ENCODE results near the gene TCP11L1. TPM values are rescaled to one million over a fixed set of nuclear protein-coding genes. Genes with fewer than 3 reads are reported as not detected.

The TCP11L1 gene
- total and polyA plus RNA-seq, 2 experiments from 2014 or later: 23.4 to 39.8 TPM

GRCh38 chr11:33060271-33060670 is 20.9 kb downstream of the TCP11L1 start:
- in situ Hi-C loops (cut with MboI): no loop called here
- WGBS, 2 experiments (ENCODE audit: low coverage in 1 of 2, low lambda C conversion rate in 2 of 2, missing lambda C conversion rate in 2 of 2): 98 to 100% methylated on average over 3 of the region's 3 CpGs

DNA sequence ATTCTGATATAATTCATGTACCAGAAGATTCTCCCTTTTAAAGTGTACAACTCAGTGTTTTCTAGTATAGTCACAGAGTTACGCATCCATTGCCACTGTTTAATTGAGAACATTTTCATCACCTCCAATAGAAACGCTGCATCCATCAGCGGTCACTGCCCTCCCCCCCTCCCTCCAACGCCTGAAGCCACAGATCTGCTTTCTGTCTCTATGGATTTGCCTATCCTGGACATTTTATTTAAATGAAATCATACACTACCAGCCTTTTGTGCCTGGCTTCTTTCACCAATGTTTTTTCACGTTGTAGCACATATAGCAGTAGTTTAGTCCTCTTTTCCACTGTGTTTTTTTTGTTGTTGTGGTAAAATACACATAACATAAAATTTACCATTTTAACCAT is 22.8 kb downstream of the TCP11L1 start:
- in situ Hi-C loops (cut with MboI): no loop called here
- H3K27me3 ChIP-seq (replicated peaks; ENCODE audit: insufficient read depth): no peaks in the 10 kb centered on the region

More at GRCh38 chr11:33060271-33060670, 20.9 kb downstream of the TCP11L1 start:
- no peak overlapping the region for H3K4me3 ChIP-seq
- H3K4me1 ChIP-seq (ENCODE audit: insufficient read depth): peaks cover 39% of the 10 kb centered on the region
- no peak overlapping the region for H3K9ac ChIP-seq
- peak overlapping the region; percentile 77 for H3K27ac ChIP-seq
- H3K9me3 ChIP-seq (ENCODE audit: low read depth): no peaks in the 10 kb centered on the region
- H3K79me2 ChIP-seq (ENCODE audit: insufficient read depth): no peaks in the 10 kb centered on the region; the same call in 1 of the 2 replicates
- no peak overlapping the region for H3K4me2 ChIP-seq (ENCODE audit: unreplicated experiment)
- TF ChIP-seq EZH2 (IDR thresholded peaks at IDR 0.05; ENCODE audit: insufficient read depth, poor library complexity, severe bottlenecking): no peak
- H3F3A ChIP-seq (ENCODE audit: insufficient read depth): peaks cover 50% of the 10 kb centered on the region
- H3K27me3 ChIP-seq (replicated peaks; ENCODE audit: insufficient read depth): no peaks in the 10 kb centered on the region
- H4K20me1 ChIP-seq (ENCODE audit: insufficient read depth): no peaks in the 10 kb centered on the region
- H3K36me3 ChIP-seq (ENCODE audit: low read depth): peaks cover 20% of the 10 kb centered on the region
- no peak overlapping the region for H2AFZ ChIP-seq
- no peaks in the 10 kb centered on the region for H3K9me2 ChIP-seq (ENCODE audit: insufficient read depth)
- DNase-seq: no peak

DNA sequence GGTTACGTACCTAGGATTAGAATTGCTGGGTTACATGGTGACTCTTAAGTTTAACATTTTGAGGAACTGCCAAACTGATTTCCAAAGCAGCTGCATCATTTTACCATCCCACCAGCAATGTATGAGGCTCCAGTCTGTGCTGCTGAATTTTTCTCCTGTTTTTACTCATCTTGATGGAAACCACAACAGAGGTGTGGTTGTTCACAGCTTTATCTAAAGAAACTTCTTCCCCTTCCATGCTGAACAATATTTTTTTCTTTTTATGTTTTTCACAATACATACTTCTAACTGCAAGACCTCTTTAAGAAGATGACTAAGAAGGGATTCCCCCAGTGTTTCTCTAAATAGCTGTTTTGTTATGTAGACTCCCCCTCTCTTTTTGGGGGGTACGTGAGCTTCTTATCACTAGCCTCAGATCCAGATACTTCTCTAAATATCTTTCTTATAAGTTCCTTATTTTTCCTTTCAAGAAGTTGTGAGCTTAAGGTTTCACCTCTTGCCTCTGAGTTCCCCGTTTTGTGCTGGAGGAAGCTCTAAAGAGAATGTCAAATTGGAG is 24.0 kb downstream of the TCP11L1 start:
- Histone ChIP-seq H3K27me3 (replicated peaks; ENCODE audit: insufficient read depth) (no peaks in the 10 kb centered on the region), H3K27ac (peak overlapping the region; percentile 73), H2AFZ (no peak overlapping the region), H3K9ac (peak overlapping the region; percentile 39; the same call in 1 of the 2 replicates), H3F3A (ENCODE audit: insufficient read depth) (peaks cover 50% of the 10 kb centered on the region), H3K9me3 (ENCODE audit: low read depth) (no peaks in the 10 kb centered on the region), H4K20me1 (ENCODE audit: insufficient read depth) (no peaks in the 10 kb centered on the region), H3K79me2 (ENCODE audit: insufficient read depth) (no peaks in the 10 kb centered on the region), H3K4me2 (ENCODE audit: unreplicated experiment) (peak overlapping the region; percentile 31), H3K9me2 (ENCODE audit: insufficient read depth) (no peaks in the 10 kb centered on the region), H3K4me3 (no peak overlapping the region), H3K36me3 (ENCODE audit: low read depth) (peaks cover 20% of the 10 kb centered on the region), H3K4me1 (ENCODE audit: insufficient read depth) (peaks cover 34% of the 10 kb centered on the region)
- 51 to 59% methylated on average over 3 of the region's 3 CpGs for WGBS, 2 experiments (ENCODE audit: low coverage in 1 of 2, low lambda C conversion rate in 2 of 2, missing lambda C conversion rate in 2 of 2)
- in situ Hi-C loops (cut with MboI): no loop called here
- DNase-seq: peak; percentile 85
- no peak for TF ChIP-seq EZH2 (IDR thresholded peaks at IDR 0.05; ENCODE audit: insufficient read depth, poor library complexity, severe bottlenecking)
- no peak for TF ChIP-seq EZH2phosphoT487 (IDR thresholded peaks at IDR 0.05; ENCODE audit: insufficient read depth, low read depth)

More for the DNA sequence above, 22.8 kb downstream of the TCP11L1 start:
- Histone ChIP-seq H2AFZ (no peak overlapping the region), H3K4me1 (ENCODE audit: insufficient read depth) (peaks cover 37% of the 10 kb centered on the region), H3K36me3 (ENCODE audit: low read depth) (peaks cover 26% of the 10 kb centered on the region), H3K9me3 (ENCODE audit: low read depth) (no peaks in the 10 kb centered on the region), H3K79me2 (ENCODE audit: insufficient read depth) (no peaks in the 10 kb centered on the region), H3K9me2 (ENCODE audit: insufficient read depth) (no peaks in the 10 kb centered on the region), H3K9ac (no peak overlapping the region), H4K20me1 (ENCODE audit: insufficient read depth) (no peaks in the 10 kb centered on the region), H3K27ac (peak overlapping the region; percentile 77), H3F3A (ENCODE audit: insufficient read depth) (peaks cover 50% of the 10 kb centered on the region), H3K4me3 (no peak overlapping the region), H3K4me2 (ENCODE audit: unreplicated experiment) (no peak overlapping the region)
- 67 to 71% methylated on average over 5 of the region's 5 CpGs for WGBS, 2 experiments (ENCODE audit: low coverage in 1 of 2, low lambda C conversion rate in 2 of 2, missing lambda C conversion rate in 2 of 2)
- DNase-seq: no peak
- no peak for TF ChIP-seq EZH2phosphoT487 (IDR thresholded peaks at IDR 0.05; ENCODE audit: insufficient read depth, low read depth)
- no peak for TF ChIP-seq EZH2 (IDR thresholded peaks at IDR 0.05; ENCODE audit: insufficient read depth, poor library complexity, severe bottlenecking)

DNA sequence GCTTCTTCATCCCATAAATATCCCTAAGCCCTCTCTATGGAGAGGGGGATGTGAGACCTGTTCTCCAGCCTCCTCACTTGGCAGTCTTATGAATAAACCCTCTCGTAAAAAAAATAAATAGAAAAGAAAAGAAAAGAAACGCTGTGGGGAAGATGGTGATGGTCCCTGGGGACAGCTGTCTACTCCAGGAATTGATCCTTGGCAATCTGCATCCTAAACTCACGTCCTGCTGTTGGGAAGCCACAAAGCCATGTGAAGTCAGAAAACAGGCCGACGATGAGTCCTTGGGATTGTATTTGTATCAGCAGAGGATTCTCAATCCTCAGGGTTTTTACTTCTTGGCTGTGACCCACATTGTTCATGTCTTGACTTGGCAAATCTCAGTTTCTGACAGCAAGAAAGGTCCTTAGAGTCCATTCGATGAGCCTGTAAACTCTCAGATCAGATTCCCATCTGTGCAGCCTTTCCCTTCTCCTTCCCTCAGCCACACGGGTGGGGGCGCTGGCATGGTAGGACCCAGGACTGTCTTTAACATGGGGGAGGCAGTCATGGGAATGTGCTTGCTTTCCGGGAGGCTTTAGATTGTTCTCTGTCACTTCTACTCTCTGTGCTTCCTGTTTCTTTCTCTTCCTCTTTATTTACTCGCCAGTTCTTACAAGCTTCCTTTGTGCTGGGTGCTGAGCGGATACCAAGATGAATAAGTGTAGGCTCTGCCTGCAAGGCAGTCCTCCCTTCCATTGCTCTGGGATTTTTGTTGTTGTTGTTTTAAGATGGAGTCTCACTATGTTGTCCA is 24.9 kb downstream of the TCP11L1 start:
- Histone ChIP-seq H3K9me2 (ENCODE audit: insufficient read depth) (no peaks in the 10 kb centered on the region), H3K9ac (peak overlapping the region; percentile 39; the same call in 1 of the 2 replicates), H3K27me3 (replicated peaks; ENCODE audit: insufficient read depth) (no peaks in the 10 kb centered on the region), H2AFZ (no peak overlapping the region), H3F3A (ENCODE audit: insufficient read depth) (peaks cover 43% of the 10 kb centered on the region), H3K9me3 (ENCODE audit: low read depth) (no peaks in the 10 kb centered on the region), H3K4me1 (ENCODE audit: insufficient read depth) (peaks cover 34% of the 10 kb centered on the region), H3K4me3 (no peak overlapping the region), H3K4me2 (ENCODE audit: unreplicated experiment) (peak overlapping the region; percentile 31), H3K27ac (peak overlapping the region; percentile 73), H4K20me1 (ENCODE audit: insufficient read depth) (no peaks in the 10 kb centered on the region), H3K36me3 (ENCODE audit: low read depth) (peaks cover 14% of the 10 kb centered on the region; the same call in 1 of the 2 replicates), H3K79me2 (ENCODE audit: insufficient read depth) (no peaks in the 10 kb centered on the region)
- in situ Hi-C loops (cut with MboI): no loop called here
- TF ChIP-seq EZH2 (IDR thresholded peaks at IDR 0.05; ENCODE audit: insufficient read depth, poor library complexity, severe bottlenecking): no peak
- no peak for TF ChIP-seq EZH2phosphoT487 (IDR thresholded peaks at IDR 0.05; ENCODE audit: insufficient read depth, low read depth)
- DNase-seq: peak; percentile 29
- WGBS, 2 experiments (ENCODE audit: low coverage in 1 of 2, low lambda C conversion rate in 2 of 2, missing lambda C conversion rate in 2 of 2): 56 to 59% methylated on average over 11 of the region's 11 CpGs
